ELF-1 (cell line): ENCODE measurements around the gene NR2F2.
A peak's percentile ranks its signal among the peaks of the same experiment; 100 is the strongest.

ENCODE experiments used
- DNase-seq: peaks from one replicate; pipeline ENCODE4 v3.0.0-alpha.2; 2016; ENCODE audit warnings: low read depth, low spot score

The NR2F2 gene

GRCh38 chr15:96352604-96353405 is 22.3 kb downstream of the NR2F2 start:
- peak; percentile 26 for DNase-seq

GRCh38 chr15:96353416-96353929 is 23.0 kb downstream of the NR2F2 start:
- DNase-seq: no peak

- DNase-seq: peak; percentile 70
Observed at GRCh38 chr15:96353930-96354730, 23.6 kb downstream of the NR2F2 start.

- DNase-seq: no peak
Observed at GRCh38 chr15:96354731-96355567, 24.4 kb downstream of the NR2F2 start.

- no peak for DNase-seq
Observed at GRCh38 chr15:96355568-96356187, 25.2 kb downstream of the NR2F2 start.

- peak; percentile 83 for DNase-seq
Observed at GRCh38 chr15:96356494-96357455, 26.3 kb downstream of the NR2F2 start.

- peak; percentile 27 for DNase-seq
Observed at GRCh38 chr15:96358001-96358801, 27.7 kb downstream of the NR2F2 start.

- no peak for DNase-seq
Observed at GRCh38 chr15:96358821-96359615, 28.5 kb downstream of the NR2F2 start.

- peak; percentile 79 for DNase-seq
Observed at GRCh38 chr15:96359616-96360521, 29.4 kb downstream of the NR2F2 start.

- DNase-seq: peak; percentile 76
Observed at GRCh38 chr15:96360581-96361308, 30.2 kb downstream of the NR2F2 start.

- peak; percentile 37 for DNase-seq
Observed at GRCh38 chr15:96361309-96362010, 31.0 kb downstream of the NR2F2 start.

- DNase-seq: peak; percentile 6
Observed at GRCh38 chr15:96362011-96362754, 31.7 kb downstream of the NR2F2 start.

GRCh38 chr15:96362755-96363651 is 32.5 kb downstream of the NR2F2 start:
- peak; percentile 69 for DNase-seq

- no peak for DNase-seq
Observed at GRCh38 chr15:96363707-96364106, 33.2 kb downstream of the NR2F2 start.
